Loucy (cell line): Measurements from ENCODE around the gene PRKD2.
A peak's percentile ranks its signal among the peaks of the same experiment; 100 is the strongest.

Experiments used
- H2AFZ ChIP-seq: fragments of 200-600 bp; sonication (generic); 2 replicates; pipeline ENCODE4 v1.6.0; 2016; ENCODE audit warnings: antibody characterized with exemption, mild to moderate bottlenecking, low read length, moderate library complexity
- H3F3A ChIP-seq: fragments of 200-600 bp; 2 replicates; pipeline ENCODE4 v1.6.0; 2016; ENCODE audit warnings: antibody characterized with exemption, low read depth, mild to moderate bottlenecking
- H3K27me3 ChIP-seq: fragments of 200-600 bp; sonication (generic); 2 replicates; pipeline ENCODE4 v1.6.1; 2014; ENCODE audit warnings: low read length, mild to moderate bottlenecking; ENCODE audit not compliant: insufficient read depth, poor library complexity, severe bottlenecking
- H3K36me3 ChIP-seq: fragments of 200-600 bp; sonication (generic); 2 replicates; pipeline ENCODE4 v1.6.1; 2016; ENCODE audit warnings: low read length; ENCODE audit not compliant: insufficient read depth
- H3K4me1 ChIP-seq: fragments of 200-600 bp; sonication (generic); 2 replicates; pipeline ENCODE4 v1.5.1; 2014; ENCODE audit warnings: low read length, mild to moderate bottlenecking; ENCODE audit not compliant: insufficient read depth, poor library complexity, severe bottlenecking
- H3K4me2 ChIP-seq: fragments of 200-600 bp; sonication (generic); 2 replicates; pipeline ENCODE4 v1.6.0; 2014; ENCODE audit warnings: antibody characterized with exemption, low read length, low read depth, mild to moderate bottlenecking; ENCODE audit not compliant: poor library complexity, severe bottlenecking
- H3K4me3 ChIP-seq: fragments of 200-600 bp; sonication (generic); 2 replicates; pipeline ENCODE4 v1.5.1; 2014; ENCODE audit warnings: low read length, mild to moderate bottlenecking, mixed read lengths; ENCODE audit not compliant: poor library complexity, severe bottlenecking
- H3K79me2 ChIP-seq: fragments of 200-600 bp; sonication (generic); 2 replicates; pipeline ENCODE4 v1.6.1; 2014; ENCODE audit warnings: low read length; ENCODE audit not compliant: insufficient read depth
- H3K9ac ChIP-seq: fragments of 200-600 bp; sonication (generic); 2 replicates; pipeline ENCODE4 v1.6.0; 2014; ENCODE audit warnings: mild to moderate bottlenecking, low read depth, low read length, moderate library complexity; ENCODE audit not compliant: poor library complexity, severe bottlenecking
- H3K9me2 ChIP-seq: fragments of 200-600 bp; sonication (generic); replicated peaks from 2 replicates; pipeline ENCODE4 v1.6.1; 2016; ENCODE audit warnings: low read depth, low read length, mixed read lengths
- H3K9me3 ChIP-seq: fragments of 200-600 bp; sonication (generic); 2 replicates; pipeline ENCODE4 v1.6.1; 2014; ENCODE audit warnings: mild to moderate bottlenecking, antibody characterized with exemption, low read length, low read depth; ENCODE audit not compliant: insufficient read depth
- H4K20me1 ChIP-seq: fragments of 200-600 bp; sonication (generic); 2 replicates; pipeline ENCODE4 v1.6.0; 2014; ENCODE audit warnings: antibody characterized with exemption, low read length, mild to moderate bottlenecking; ENCODE audit not compliant: insufficient read depth, poor library complexity, severe bottlenecking
- CTCF ChIP-seq: fragments of 200-600 bp; sonication (generic); conservative IDR thresholded peaks from 2 replicates; pipeline ENCODE4 v1.5.1; 2014; ENCODE audit warnings: mild to moderate bottlenecking, antibody characterized with exemption, low read length
- EZH2phosphoT487 ChIP-seq: fragments of 200-600 bp; IDR thresholded peaks from 2 replicates; pipeline ENCODE4 v1.6.1; 2018; ENCODE audit warnings: antibody characterized with exemption, mild to moderate bottlenecking, moderate library complexity, borderline replicate concordance

PRKD2 gene

GRCh38 chr19:46730595-46730994, 13.7 kb upstream of the PRKD2 start:
- H3K4me1 ChIP-seq, result no peaks in the 10 kb centered on the region
- no peak for TF ChIP-seq CTCF
- TF ChIP-seq EZH2phosphoT487, result no peak
- no peak overlapping the region for H3K4me2 ChIP-seq
- no peak overlapping the region for H3K9ac ChIP-seq
- peaks cover 21% of the 10 kb centered on the region; the same call in 1 of the 2 replicates for H3K79me2 ChIP-seq
- no peak overlapping the region for H2AFZ ChIP-seq
- no peaks in the 10 kb centered on the region for H3K27me3 ChIP-seq
- H3K36me3 ChIP-seq, result peaks cover 91% of the 10 kb centered on the region; the same call in 1 of the 2 replicates
- no peak overlapping the region for H3K4me3 ChIP-seq
- H3K9me3 ChIP-seq, result no peaks in the 10 kb centered on the region
- H4K20me1 ChIP-seq, result peaks cover 16% of the 10 kb centered on the region
- no peaks in the 10 kb centered on the region for H3K9me2 ChIP-seq
- H3F3A ChIP-seq, result no peaks in the 10 kb centered on the region

- Histone ChIP-seq H3K4me1 (no peaks in the 10 kb centered on the region), H3K9ac (no peak overlapping the region), H3K9me3 (no peaks in the 10 kb centered on the region), H3K4me3 (no peak overlapping the region), H2AFZ (no peak overlapping the region), H3K4me2 (no peak overlapping the region), H3K79me2 (peaks cover 21% of the 10 kb centered on the region; the same call in 1 of the 2 replicates), H3F3A (no peaks in the 10 kb centered on the region), H3K36me3 (peaks cover 92% of the 10 kb centered on the region; the same call in 1 of the 2 replicates), H3K9me2 (no peaks in the 10 kb centered on the region), H4K20me1 (peaks cover 16% of the 10 kb centered on the region), H3K27me3 (no peaks in the 10 kb centered on the region)
- no peak for TF ChIP-seq EZH2phosphoT487
- no peak for TF ChIP-seq CTCF
Measured at GRCh38 chr19:46730187-46730586, 13.3 kb upstream of the PRKD2 start.

GRCh38 chr19:46729696-46730095, 12.8 kb upstream of the PRKD2 start:
- peaks cover 21% of the 10 kb centered on the region; the same call in 1 of the 2 replicates for H3K79me2 ChIP-seq

GRCh38 chr19:46728693-46729339, 11.9 kb upstream of the PRKD2 start:
- Histone ChIP-seq H3K27me3 (no peaks in the 10 kb centered on the region), H4K20me1 (peaks cover 16% of the 10 kb centered on the region), H3K36me3 (peaks cover 95% of the 10 kb centered on the region; the same call in 1 of the 2 replicates), H3K4me2 (no peak overlapping the region), H3K4me1 (peaks cover under 1% of the 10 kb centered on the region), H3K9me2 (no peaks in the 10 kb centered on the region), H3K4me3 (no peak overlapping the region), H3K9ac (no peak overlapping the region), H3K79me2 (peaks cover 17% of the 10 kb centered on the region; the same call in 1 of the 2 replicates), H3K9me3 (no peaks in the 10 kb centered on the region), H2AFZ (no peak overlapping the region), H3F3A (no peaks in the 10 kb centered on the region)
- TF ChIP-seq EZH2phosphoT487, result no peak
- TF ChIP-seq CTCF, result peak; percentile 97

More at GRCh38 chr19:46729696-46730095, 12.8 kb upstream of the PRKD2 start:
- H3K36me3 ChIP-seq, result peaks cover 96% of the 10 kb centered on the region; the same call in 1 of the 2 replicates
- no peak overlapping the region for H3K4me3 ChIP-seq
- no peaks in the 10 kb centered on the region for H3F3A ChIP-seq
- no peak overlapping the region for H2AFZ ChIP-seq
- H3K9me2 ChIP-seq, result no peaks in the 10 kb centered on the region
- no peaks in the 10 kb centered on the region for H3K4me1 ChIP-seq
- no peak overlapping the region for H3K9ac ChIP-seq
- no peak overlapping the region for H3K4me2 ChIP-seq
- no peak for TF ChIP-seq EZH2phosphoT487
- no peaks in the 10 kb centered on the region for H3K27me3 ChIP-seq
- H3K9me3 ChIP-seq, result no peaks in the 10 kb centered on the region
- H4K20me1 ChIP-seq, result peaks cover 16% of the 10 kb centered on the region
